ENCODE measurements around the gene ENOX1.

Gene ENOX1

DNA sequence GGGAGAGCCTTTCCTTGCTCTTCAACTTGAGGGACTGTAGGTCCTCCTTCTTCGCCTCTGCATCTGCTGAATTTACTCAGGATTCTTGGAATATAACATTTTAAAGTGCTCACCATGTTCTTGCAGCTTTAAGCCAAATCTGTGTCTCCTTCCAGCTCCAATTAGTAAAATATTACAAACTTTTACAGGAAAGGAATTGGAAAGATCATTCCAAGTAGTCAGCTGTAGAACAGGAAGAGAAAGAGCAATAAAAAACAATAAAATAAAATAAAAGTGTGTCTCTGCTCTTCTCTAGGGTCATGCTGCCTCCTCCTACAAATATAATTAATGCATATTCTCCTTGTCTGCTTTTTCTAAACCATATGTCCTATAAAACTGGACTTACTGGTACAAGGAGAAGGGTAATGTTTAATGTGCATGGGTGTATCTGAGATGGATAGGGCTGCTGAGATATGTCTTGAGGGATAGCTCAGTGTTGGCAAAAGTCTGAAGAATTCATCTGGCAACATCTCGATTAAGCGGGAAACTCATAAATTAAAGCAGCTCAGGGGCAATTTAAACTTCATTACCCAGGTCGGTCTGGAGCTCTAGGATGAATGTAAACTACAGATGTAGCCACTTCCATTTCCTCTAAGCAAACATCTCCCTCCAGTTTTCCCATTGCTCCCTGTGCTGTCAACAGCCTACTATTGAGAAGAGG, 25.0 kb downstream of the ENOX1 start:
- no peaks in the 10 kb centered on the region for H3K9me3 ChIP-seq
- intact Hi-C loops (cut with DNase I; ENCODE audit: low total_unique reads), result no loop called here

DNA sequence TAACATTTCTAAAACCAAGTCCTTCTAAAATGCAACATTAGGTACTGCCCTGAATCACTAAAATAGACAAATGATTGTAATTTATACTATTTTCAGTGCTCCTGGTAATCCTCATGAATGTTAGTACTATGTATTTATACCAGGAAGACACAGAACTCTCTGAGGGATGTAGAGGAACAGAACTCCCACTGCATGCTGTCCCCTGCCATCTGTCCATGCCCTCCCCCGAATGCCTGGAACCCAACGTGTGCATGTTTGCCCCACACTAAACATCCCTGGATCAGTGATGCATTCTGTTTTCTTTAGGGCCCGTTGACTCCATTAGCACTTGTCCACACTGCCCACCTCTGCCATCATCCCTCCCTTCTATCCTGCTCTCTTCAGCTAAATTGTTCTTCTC, 26.5 kb downstream of the ENOX1 start:
- no peak overlapping the region for H3K4me3 ChIP-seq
- H3K27me3 ChIP-seq, result no peaks in the 10 kb centered on the region
- H3K9me3 ChIP-seq, result no peaks in the 10 kb centered on the region
- H3K4me1 ChIP-seq, result no peaks in the 10 kb centered on the region
- intact Hi-C loops (cut with DNase I; ENCODE audit: low total_unique reads), result no loop called here
- H3K36me3 ChIP-seq, result no peaks in the 10 kb centered on the region
- H3K27ac ChIP-seq, result no peak overlapping the region
- TF ChIP-seq, protein P1, sequence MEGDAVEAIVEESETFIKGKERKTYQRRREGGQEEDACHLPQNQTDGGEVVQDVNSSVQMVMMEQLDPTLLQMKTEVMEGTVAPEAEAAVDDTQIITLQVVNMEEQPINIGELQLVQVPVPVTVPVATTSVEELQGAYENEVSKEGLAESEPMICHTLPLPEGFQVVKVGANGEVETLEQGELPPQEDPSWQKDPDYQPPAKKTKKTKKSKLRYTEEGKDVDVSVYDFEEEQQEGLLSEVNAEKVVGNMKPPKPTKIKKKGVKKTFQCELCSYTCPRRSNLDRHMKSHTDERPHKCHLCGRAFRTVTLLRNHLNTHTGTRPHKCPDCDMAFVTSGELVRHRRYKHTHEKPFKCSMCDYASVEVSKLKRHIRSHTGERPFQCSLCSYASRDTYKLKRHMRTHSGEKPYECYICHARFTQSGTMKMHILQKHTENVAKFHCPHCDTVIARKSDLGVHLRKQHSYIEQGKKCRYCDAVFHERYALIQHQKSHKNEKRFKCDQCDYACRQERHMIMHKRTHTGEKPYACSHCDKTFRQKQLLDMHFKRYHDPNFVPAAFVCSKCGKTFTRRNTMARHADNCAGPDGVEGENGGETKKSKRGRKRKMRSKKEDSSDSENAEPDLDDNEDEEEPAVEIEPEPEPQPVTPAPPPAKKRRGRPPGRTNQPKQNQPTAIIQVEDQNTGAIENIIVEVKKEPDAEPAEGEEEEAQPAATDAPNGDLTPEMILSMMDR (IDR thresholded peaks at IDR 0.05), result no peak
- DNase-seq, result no peak

More for the DNA sequence above, 25.0 kb downstream of the ENOX1 start:
- DNase-seq, result no peak
- H3K4me1 ChIP-seq, result peaks cover 0 to 2% (median under 1%) of the 10 kb centered on the region in 4 donors
- no peaks in the 10 kb centered on the region for H3K36me3 ChIP-seq
- no peak overlapping the region for H3K4me3 ChIP-seq
- no peak overlapping the region for H3K27ac ChIP-seq
- TF ChIP-seq, protein P1 (IDR thresholded peaks at IDR 0.05), result no peak
- H3K27me3 ChIP-seq, result no peaks in the 10 kb centered on the region

DNA sequence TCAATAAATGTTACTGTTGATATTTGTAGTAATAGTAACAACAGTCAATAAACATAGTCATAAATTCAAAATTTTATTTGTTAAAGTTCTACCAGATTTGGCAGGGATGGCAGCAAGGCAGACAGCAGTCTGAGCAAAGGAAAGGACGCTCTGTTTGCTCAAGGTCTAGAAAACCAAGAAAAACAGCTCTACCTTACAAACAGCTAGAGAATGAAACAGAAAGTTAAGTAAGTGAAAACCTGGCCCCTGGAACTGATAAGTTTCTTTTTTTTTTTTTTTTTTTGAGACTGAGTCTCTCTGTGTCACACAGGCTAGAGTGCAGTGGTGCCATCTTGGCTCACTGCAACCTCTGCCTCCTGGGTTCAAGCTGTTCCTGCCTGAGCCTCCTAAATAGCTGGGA, 27.9 kb downstream of the ENOX1 start:
- Histone ChIP-seq H3K9me3 (no peaks in the 10 kb centered on the region), H3K4me1 (no peaks in the 10 kb centered on the region), H3K36me3 (no peaks in the 10 kb centered on the region), H3K27ac (no peak overlapping the region), H3K27me3 (no peaks in the 10 kb centered on the region), H3K4me3 (no peak overlapping the region)
- DNase-seq, result no peak
- TF ChIP-seq, protein P1 (IDR thresholded peaks at IDR 0.05), result no peak
- intact Hi-C loops (cut with DNase I; ENCODE audit: low total_unique reads), result no loop called here

DNA sequence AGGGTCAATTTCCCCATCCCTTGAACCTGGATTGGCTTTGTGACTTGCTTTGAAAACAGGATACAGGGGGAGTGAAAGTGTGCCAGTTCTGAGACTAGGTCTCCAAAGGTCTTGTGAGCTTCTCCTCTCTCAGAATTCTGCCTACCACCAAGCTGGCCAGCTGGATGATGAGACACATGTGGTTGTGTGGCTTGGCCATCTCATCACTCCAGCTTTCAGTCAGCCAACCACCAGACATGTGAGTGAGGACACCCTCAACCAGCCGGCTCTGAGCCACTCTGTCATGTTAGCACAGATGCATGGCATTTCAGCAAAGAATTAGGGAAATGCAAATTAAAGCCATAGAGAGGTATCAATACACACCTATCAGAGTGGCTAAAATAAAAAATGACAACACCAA, 29.5 kb downstream of the ENOX1 start:
- Histone ChIP-seq H3K27ac (no peak overlapping the region), H3K4me1 (no peaks in the 10 kb centered on the region), H3K36me3 (no peaks in the 10 kb centered on the region), H3K4me3 (no peak overlapping the region), H3K27me3 (no peaks in the 10 kb centered on the region), H3K9me3 (no peaks in the 10 kb centered on the region)
- DNase-seq, result no peak
- TF ChIP-seq, protein P1 (IDR thresholded peaks at IDR 0.05), result no peak
- intact Hi-C loops (cut with DNase I; ENCODE audit: low total_unique reads), result no loop called here

DNA sequence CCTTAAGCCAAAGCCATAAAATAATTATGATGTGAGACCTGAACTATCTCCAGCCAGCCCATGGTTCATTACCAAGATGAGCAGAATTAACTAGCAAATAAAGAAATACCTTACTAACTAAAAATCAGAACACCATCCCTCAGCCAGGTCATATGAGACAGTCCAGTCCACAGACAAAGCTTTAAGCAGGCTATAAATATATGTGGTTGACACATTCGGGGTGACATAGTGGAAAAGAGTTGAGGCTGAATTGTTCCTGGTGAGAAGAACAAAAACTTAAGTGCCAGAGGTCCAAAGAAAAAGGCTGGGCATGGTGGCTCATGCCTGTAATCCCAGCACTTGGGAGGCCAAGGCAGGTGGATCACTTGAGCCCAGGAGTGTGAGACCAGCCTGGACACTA, 30.9 kb downstream of the ENOX1 start:
- no peaks in the 10 kb centered on the region for H3K9me3 ChIP-seq
- no peak overlapping the region for H3K27ac ChIP-seq
- intact Hi-C loops (cut with DNase I; ENCODE audit: low total_unique reads), result no loop called here
- H3K36me3 ChIP-seq, result no peaks in the 10 kb centered on the region
- TF ChIP-seq, protein P1 (IDR thresholded peaks at IDR 0.05), result no peak
- no peak for DNase-seq
- no peak overlapping the region for H3K4me3 ChIP-seq
- peaks cover 0 to 8% (median 0%) of the 10 kb centered on the region in 4 donors for H3K4me1 ChIP-seq
- no peaks in the 10 kb centered on the region for H3K27me3 ChIP-seq

All from tibial artery (tissue), 4 donors.